GM19240 (cell line): Measurements from ENCODE around the gene ZNF136.
A peak's percentile ranks its signal among the peaks of the same experiment; 100 is the strongest.

Experiments used
- DNase-seq: peaks from one replicate; pipeline ENCODE4 v3.0.0; 2011; ENCODE audit warnings: low spot score; ENCODE audit not compliant: insufficient read length

The ZNF136 gene

DNA sequence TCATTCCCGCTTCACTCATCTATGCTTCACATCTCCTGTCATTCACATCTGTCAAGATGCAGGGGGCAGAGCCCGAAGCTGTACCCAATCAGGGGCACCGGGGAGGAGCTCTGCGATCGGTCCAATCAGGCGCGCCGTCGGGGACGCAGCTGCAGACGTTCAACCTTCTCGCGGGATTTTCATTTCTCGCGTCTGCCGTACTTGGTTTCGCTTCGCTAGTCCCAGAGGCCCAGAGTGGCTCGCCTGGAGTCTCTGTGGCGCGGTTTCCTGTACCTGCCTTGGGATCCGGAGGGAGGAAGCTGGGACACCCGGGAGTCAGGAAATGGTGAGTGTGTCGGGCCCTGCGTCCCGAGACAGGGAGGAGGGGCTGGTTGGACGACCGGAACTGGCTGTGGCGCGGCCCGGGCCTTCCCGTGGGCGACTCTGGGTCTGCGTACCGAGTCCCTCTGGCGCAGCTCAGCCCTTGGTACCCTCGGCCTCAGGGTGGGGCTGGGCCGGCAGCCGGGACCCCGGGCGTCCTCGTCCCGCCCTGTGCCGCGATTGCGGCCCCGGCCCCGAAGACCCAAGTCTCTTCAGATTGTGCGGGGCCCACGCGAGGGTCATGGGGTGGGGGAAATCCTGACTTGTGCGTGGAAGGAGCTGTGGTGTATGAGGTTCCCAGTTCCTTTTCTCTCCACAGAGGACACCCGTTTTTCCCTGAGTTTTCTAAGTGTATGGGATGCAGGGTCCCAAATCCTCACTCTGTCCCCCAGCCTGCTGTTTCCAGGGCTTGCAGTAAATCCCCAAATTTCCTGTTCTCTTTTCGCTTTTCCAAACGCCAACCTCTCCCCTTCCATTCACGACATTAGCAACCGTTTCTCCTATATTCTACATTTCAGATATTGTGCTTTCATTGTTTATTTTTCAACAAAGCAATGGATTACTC lies at the start of gene ZNF136:
ZNF136 (plus strand) TSS at position 215 of the 925 bp plus-strand sequence; CDS start at position 323, 108 bp downstream.
- peak; percentile 94 for DNase-seq

DNA sequence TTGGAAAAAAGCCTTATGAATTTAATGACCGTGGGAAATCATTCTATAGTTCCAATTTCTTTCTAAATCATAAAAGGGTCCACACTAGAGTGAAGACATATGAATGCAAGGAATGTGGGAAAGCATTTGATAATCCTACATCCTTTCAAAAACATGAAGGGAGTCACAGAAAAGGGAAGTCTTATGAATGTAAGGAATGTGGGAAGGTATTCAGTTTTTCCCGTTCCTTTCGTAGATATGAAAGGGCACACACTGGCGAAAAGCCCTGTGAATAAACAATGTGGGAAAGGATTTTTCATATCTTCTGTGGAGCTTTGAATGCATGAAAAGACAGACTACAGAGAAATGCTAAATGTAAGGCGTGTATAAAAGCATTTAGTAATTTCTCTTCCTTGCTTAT lies 49.8 kb upstream of the ZNF136 start:
- no peak for DNase-seq

GRCh38 chr19:12117201-12117970 lies 45.5 kb upstream of the ZNF136 start:
- DNase-seq, result no peak

GRCh38 chr19:12126707-12127106 lies 36.2 kb upstream of the ZNF136 start:
- no peak for DNase-seq

DNA sequence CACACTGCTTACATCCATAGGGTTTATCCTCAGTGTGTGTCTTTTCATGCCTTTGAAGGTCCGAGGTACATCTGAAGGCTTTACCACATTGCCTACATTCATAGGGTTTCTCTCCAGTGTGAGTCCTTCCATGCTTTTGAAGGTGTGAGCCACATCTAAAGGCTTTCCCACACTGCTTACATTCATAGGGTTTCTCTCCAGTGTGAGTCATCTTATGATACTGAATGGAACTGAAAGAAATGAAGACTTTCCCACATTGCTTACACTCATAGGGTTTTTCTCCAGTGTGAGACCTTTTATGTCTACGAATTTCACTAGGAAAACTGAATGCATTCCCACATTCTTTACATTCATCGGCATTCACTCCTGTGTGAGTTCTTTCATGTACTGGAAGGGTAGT lies 29.8 kb upstream of the ZNF136 start:
- no peak for DNase-seq

DNA sequence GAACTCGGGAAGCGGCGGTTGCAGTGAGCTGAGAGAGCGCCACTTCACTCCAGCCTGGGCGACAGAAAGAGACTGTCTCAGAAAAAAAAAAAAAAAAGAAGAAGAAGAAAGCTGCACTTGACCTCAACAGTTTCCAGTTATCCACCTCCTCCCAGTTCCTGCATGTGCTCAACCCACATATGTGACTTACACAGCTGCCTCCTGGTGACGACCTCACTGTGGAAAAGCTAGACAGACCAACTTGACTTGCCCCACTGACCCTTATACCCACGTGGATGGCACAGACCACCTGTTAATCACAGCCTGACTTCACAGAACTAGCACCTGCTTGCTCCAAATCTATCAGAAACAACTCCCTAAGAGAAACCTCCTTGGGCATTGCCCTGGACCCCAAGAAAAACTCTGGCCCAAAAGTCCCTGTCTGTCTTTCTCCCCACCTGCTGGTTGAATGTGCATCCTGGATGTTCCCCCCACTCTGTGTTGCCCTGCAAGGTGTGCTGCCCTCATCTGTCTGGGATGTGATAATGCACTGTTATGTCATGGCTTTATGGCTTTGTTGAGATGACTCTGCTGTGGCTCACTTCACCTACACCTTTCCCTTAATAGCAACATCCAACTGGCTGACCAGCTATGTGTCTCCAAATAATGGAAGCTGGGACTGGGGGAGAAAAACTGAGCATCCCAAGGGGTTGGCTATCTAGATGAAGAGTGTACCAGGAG lies 25.5 kb upstream of the ZNF136 start:
- DNase-seq, result no peak

DNA sequence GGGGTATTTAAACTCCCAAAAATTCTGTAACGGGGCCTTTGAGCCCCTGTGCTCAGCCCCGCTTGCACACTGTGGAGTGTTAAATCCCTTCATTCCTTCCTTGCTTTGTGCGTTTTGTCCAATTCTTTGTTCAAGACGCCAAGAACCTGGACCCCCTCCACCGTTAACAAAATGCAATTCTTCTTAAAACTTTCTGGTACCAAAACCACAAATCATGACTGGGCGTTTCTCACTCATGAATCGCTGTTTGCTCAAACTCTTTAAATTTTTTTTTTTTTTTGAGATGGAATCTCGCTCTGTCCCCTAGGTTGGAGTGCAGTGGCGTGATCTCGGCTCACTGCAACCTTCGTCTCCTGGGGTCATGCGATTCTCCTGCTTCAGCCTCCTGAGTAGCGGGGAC lies 23.6 kb upstream of the ZNF136 start:
- DNase-seq, result no peak

DNA sequence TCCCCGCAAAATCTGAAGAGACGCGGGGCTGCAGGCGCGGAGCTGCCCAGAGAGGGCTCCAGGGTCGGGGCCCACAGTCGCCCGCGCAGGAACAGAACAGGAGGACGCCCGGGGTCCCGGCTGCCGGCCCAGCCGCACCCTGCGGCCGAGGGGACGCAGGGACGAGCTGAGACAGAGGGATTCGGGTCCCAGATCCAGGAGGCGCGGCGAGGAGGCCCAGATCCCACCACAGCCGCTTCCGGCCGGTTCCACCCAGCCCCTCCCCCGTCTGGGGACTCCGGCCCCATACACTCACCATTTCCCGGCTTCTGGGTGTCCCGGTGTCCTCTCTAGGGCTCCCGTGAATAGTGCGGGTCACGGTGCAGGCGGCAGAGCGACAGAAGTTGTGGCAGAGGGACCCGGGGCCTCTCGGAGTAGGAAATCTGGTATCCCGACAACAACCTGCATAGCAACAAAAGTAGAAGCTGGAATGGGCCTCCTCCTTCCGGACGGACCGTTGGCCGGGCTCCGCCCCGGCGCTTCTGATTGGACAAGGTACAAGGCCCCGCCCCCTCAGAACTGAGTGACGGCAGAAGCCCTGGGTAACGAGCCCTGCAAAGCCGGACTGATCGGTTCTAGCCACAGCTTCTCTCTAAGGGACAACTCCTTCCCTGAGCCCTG lies 22.9 kb upstream of the ZNF136 start, which contains the start of gene ZNF20:
ZNF20 (minus strand) TSS at position 466 of the 660 bp plus-strand sequence; CDS start at position 298, 168 bp downstream.
- peak; percentile 90 for DNase-seq

DNA sequence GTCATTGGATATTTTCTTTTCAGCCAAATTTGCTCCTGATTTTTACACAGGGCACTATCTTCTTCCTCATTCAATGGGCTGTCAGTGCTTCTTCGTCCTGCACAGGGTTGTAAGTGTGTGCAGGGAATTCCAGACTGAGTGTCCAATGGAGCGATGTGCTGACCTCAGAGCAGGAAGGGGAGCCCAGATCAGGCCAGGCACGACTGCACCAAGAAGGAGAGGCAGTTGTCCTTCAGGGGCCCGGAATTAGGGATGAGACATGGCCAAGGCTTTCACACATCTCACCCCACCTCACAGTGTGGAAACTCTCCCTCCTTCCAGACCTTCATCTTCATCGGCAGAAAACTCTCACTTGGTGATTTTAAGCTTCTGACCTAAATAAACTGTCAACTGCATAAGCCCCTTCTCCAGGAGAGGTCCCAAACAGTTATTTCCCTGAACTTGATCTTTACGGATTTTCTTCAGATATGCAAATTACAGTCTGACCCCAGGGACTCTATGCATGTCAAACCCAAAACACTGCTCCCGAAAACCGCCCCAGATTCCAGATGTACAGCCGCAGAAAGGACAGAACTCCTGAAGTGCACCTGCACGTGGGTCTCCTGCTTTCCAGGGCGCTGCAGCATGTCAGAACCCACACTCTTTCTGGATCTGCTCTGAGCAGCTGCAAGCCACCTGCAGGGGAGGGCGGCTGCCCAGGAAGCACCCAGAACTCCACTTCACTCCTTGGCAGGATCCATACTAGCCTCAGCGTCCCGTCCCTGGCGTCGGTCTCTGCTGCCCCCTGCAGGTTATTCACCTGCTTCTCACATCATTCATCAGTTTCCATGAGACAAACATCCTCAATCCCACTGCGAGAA lies 22.1 kb upstream of the ZNF136 start:
- peak; percentile 43 for DNase-seq

DNA sequence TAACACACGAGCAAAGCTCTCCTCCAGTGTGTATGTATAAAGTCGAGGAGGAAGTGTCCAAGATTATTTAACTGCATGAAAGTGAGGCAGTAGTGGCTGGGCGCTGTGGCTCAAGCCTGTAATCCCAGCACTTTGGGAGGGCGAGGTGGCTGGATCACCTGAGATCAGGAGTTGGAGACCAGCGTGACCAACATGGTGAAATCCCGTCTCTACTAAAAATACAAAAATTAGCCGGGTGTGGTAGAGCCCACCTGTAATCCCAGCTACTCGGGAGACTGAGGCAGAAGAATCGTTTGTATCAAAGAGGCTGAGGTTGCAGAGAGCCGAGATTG lies 21.5 kb upstream of the ZNF136 start:
- no peak for DNase-seq

GRCh38 chr19:12145348-12145747 lies 17.5 kb upstream of the ZNF136 start:
- DNase-seq, result no peak

- DNase-seq, result no peak
Measured at GRCh38 chr19:12155324-12155860, 7.5 kb upstream of the ZNF136 start.

DNA sequence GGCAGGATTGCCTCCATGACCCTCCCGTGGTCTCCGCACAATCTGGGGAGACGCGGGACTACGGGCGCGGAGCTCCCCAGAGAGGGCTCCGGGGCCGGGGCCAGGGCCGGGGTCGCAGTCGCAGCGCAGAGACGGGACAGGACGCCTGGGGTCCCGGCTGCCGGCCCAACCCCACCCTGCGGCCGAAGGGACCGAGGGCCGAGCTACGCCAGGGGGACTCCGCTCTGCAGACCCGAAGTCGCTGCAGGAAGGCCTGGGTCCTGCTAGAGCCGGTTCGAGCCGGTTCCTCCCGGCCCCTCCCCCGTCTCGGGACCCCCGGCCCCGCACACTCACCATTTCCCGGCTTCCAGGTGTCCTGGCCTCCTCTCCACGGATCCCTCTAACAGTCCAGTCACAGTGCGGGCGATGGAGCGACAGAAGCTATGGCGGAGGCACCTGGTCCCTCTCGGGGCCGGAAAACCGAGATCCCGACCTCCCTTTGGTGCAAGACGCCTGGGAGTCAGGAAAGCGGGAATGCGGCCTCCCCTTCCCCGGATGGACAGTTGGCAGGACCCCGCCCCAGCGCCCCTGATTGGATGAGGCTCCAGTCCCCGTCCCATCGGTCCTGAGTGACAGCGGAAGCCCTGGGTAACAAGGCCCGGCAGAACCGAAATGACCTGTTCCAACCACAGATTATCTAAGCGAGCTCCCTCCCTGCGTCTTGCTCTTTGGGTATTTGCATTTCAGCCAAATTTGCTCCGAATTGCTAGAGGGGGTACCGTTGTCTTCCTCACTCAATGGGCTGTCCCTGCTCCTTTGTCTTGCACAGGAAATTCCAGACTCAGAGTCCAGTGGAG lies 6.5 kb upstream of the ZNF136 start, which contains the start of gene ZNF625:
ZNF625 (minus strand) TSS at position 512 of the 836 bp plus-strand sequence; CDS start at position 336, 176 bp downstream.
- peak; percentile 53 for DNase-seq

DNA sequence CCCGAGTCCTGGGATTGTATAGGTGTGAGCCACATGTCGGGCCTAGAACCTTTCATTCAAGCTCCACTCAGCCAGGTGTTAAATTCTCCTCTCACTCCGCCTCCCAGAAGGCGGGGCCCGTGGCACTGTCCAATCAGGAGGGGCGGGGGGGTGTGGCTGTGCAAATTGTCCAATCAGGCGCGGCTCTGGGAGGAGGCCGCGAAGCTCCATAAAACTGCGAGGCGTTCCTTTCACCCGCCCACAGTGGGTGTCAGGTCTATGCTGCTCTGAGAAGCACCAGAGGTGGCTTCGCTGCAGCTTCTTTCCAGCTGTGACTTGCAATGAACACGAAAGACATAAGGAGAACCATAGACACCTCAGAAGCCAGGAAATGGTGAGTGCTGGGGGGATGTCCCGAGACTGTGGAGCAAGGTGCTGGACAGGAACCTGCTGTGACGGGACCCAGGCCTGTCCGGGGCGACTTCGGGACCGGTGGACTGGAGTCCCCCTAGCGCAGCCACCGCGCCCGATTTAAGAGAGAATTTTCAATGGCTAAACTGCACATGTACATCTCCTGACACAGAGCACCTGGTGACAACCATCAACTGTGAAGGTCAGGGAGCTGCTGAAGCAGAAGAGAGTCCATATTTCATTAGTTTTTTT lies 3.0 kb upstream of the ZNF136 start:
- DNase-seq, result no peak

GRCh38 chr19:12162513-12162881 lies 399 bp upstream of the ZNF136 start:
- DNase-seq, result no peak

DNA sequence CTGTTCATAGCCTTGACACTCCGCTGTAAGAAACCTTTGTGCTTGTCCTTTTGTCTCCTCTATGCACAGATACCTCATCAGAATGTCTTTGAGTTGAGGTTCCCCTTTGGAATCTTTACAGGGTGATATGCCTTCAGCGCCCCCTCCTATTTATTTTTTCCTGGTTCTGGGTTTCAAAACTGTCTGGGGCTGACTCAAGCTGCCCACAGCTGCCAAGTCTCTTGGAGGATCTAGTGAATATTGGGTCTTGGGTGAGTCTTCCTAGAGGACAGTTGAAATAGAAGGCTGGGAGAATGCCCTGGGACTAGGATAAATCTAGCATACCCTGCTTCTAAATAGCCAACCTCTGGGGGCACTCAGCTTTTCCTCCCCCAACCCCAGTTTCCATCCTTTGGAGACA lies 930 bp downstream of the ZNF136 start:
- DNase-seq, result no peak

DNA sequence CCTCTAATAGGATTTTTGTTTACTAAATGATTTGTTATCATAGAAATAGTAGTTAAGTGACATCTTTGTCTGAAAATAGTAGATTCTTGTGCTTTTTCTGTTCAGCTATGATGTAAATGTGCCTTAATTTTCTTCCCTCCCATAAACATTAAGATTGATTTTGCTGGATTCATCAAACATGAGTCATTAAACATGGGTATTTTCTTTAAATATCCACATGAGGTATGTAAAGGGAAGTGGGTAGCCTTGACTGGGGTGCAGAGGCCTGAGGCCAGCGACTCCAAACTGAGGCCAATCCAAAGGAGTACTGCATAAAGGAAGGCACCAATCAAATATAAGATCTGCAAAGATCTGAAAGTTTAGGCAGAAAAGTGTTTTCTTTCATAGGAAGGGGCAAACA lies 3.7 kb downstream of the ZNF136 start:
- DNase-seq, result no peak

- no peak for DNase-seq
Measured at GRCh38 chr19:12180377-12180776, 17.5 kb downstream of the ZNF136 start.

GRCh38 chr19:12187625-12188024 lies 24.7 kb downstream of the ZNF136 start:
- DNase-seq, result no peak
